ENCODE measurements around the gene DYNLT1.

- TF ChIP-seq CTCF (conservative IDR thresholded peaks at IDR 0.05; ENCODE audit: low read length) (no peak), EZH2phosphoT487 (IDR thresholded peaks at IDR 0.05; ENCODE audit: borderline replicate concordance, low read depth, low read length) (no peak)
Measured at GRCh38 chr6:158596861-158597260, 47.7 kb downstream of the DYNLT1 start.
